ENCODE measurements around the gene TAS2R4.

GRCh38 chr7:141754939-141755338 is 21.5 kb upstream of the TAS2R4 start:
- TF ChIP-seq EZH2 (IDR thresholded peaks at IDR 0.05; ENCODE audit: borderline replicate concordance, low read depth, low read length, poor library complexity, severe bottlenecking): no peak
- TF ChIP-seq, protein P1, sequence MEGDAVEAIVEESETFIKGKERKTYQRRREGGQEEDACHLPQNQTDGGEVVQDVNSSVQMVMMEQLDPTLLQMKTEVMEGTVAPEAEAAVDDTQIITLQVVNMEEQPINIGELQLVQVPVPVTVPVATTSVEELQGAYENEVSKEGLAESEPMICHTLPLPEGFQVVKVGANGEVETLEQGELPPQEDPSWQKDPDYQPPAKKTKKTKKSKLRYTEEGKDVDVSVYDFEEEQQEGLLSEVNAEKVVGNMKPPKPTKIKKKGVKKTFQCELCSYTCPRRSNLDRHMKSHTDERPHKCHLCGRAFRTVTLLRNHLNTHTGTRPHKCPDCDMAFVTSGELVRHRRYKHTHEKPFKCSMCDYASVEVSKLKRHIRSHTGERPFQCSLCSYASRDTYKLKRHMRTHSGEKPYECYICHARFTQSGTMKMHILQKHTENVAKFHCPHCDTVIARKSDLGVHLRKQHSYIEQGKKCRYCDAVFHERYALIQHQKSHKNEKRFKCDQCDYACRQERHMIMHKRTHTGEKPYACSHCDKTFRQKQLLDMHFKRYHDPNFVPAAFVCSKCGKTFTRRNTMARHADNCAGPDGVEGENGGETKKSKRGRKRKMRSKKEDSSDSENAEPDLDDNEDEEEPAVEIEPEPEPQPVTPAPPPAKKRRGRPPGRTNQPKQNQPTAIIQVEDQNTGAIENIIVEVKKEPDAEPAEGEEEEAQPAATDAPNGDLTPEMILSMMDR (conservative IDR thresholded peaks at IDR 0.05; ENCODE audit: low read depth, low read length): peak; percentile 64
